Measurements from ENCODE around the gene SETD3.

SETD3 gene

GRCh38 chr14:99436247-99437180 lies 44.1 kb downstream of the SETD3 start:
- H3K36me3 ChIP-seq (ENCODE audit: control insufficient read depth, insufficient read depth, low read length) = peaks cover 53% of the 10 kb centered on the region
- WGBS, 2 experiments (ENCODE audit: insufficient coverage in 2 of 2) = 90 to 96% methylated on average over 7 of the region's 14 CpGs
- H3K9me3 ChIP-seq (ENCODE audit: control insufficient read depth, low read length) = no peaks in the 10 kb centered on the region
- H3K4me3 ChIP-seq (ENCODE audit: extremely low read depth, insufficient read depth, low read length, poor library complexity, severe bottlenecking) = no peak overlapping the region
- H3K27ac ChIP-seq (ENCODE audit: low read depth, low read length, severe bottlenecking) = no peak overlapping the region
- no peaks in the 10 kb centered on the region for H3K4me1 ChIP-seq (ENCODE audit: control insufficient read depth, insufficient read depth, low read length, poor library complexity, severe bottlenecking)

- Histone ChIP-seq H3K9me3 (ENCODE audit: control insufficient read depth, low read length) (no peaks in the 10 kb centered on the region), H3K4me1 (ENCODE audit: control insufficient read depth, insufficient read depth, low read length, poor library complexity, severe bottlenecking) (no peaks in the 10 kb centered on the region), H3K36me3 (ENCODE audit: control insufficient read depth, insufficient read depth, low read length) (peaks cover 57% of the 10 kb centered on the region), H3K4me3 (ENCODE audit: extremely low read depth, insufficient read depth, low read length, poor library complexity, severe bottlenecking) (no peak overlapping the region), H3K27ac (ENCODE audit: low read depth, low read length, severe bottlenecking) (no peak overlapping the region)
- 84 to 89% methylated on average over 4 of the region's 4 CpGs for WGBS, 2 experiments (ENCODE audit: insufficient coverage in 2 of 2)
These were observed 45.3 kb downstream of the SETD3 start for GRCh38 chr14:99435327-99435726.

- peaks cover 9% of the 10 kb centered on the region for H3K4me1 ChIP-seq (ENCODE audit: control insufficient read depth, insufficient read depth, low read length, poor library complexity, severe bottlenecking)
- peaks cover 65% of the 10 kb centered on the region for H3K36me3 ChIP-seq (ENCODE audit: control insufficient read depth, insufficient read depth, low read length)
- H3K27ac ChIP-seq (ENCODE audit: low read depth, low read length, severe bottlenecking) = no peak overlapping the region
- H3K4me3 ChIP-seq (ENCODE audit: extremely low read depth, insufficient read depth, low read length, poor library complexity, severe bottlenecking) = no peak overlapping the region
- H3K9me3 ChIP-seq (ENCODE audit: control insufficient read depth, low read length) = peaks cover 8% of the 10 kb centered on the region
- WGBS, 2 experiments (ENCODE audit: insufficient coverage in 2 of 2) = 50 to 80% methylated on average over 1 of the region's 1 CpG
These were observed 48.2 kb downstream of the SETD3 start for GRCh38 chr14:99432485-99432884.

- Histone ChIP-seq H3K9me3 (ENCODE audit: control insufficient read depth, low read length) (peaks cover 8% of the 10 kb centered on the region), H3K27ac (ENCODE audit: low read depth, low read length, severe bottlenecking) (no peak overlapping the region), H3K36me3 (ENCODE audit: control insufficient read depth, insufficient read depth, low read length) (peaks cover 65% of the 10 kb centered on the region), H3K4me3 (ENCODE audit: extremely low read depth, insufficient read depth, low read length, poor library complexity, severe bottlenecking) (no peak overlapping the region), H3K4me1 (ENCODE audit: control insufficient read depth, insufficient read depth, low read length, poor library complexity, severe bottlenecking) (peaks cover 14% of the 10 kb centered on the region)
- 94% methylated on average over 2 of the region's 3 CpGs; no CpG with 5 or more reads in 1 of the 2 experiments for WGBS, 2 experiments (ENCODE audit: insufficient coverage in 2 of 2)
These were observed 48.7 kb downstream of the SETD3 start for GRCh38 chr14:99431986-99432385.

- H3K4me1 ChIP-seq (ENCODE audit: control insufficient read depth, insufficient read depth, low read length, poor library complexity, severe bottlenecking) = peaks cover 23% of the 10 kb centered on the region
- H3K27ac ChIP-seq (ENCODE audit: low read depth, low read length, severe bottlenecking) = no peak overlapping the region
- no peak overlapping the region for H3K4me3 ChIP-seq (ENCODE audit: extremely low read depth, insufficient read depth, low read length, poor library complexity, severe bottlenecking)
- peaks cover 58% of the 10 kb centered on the region for H3K36me3 ChIP-seq (ENCODE audit: control insufficient read depth, insufficient read depth, low read length)
- peaks cover 8% of the 10 kb centered on the region for H3K9me3 ChIP-seq (ENCODE audit: control insufficient read depth, low read length)
- 50 to 82% methylated on average over 2 to 5 of the region's 7 CpGs for WGBS, 2 experiments (ENCODE audit: insufficient coverage in 2 of 2)
These were observed 50.2 kb downstream of the SETD3 start for GRCh38 chr14:99430491-99430890.

- peaks cover 33% of the 10 kb centered on the region for H3K4me1 ChIP-seq (ENCODE audit: control insufficient read depth, insufficient read depth, low read length, poor library complexity, severe bottlenecking)
- H3K9me3 ChIP-seq (ENCODE audit: control insufficient read depth, low read length) = peaks cover 8% of the 10 kb centered on the region
- peaks cover 45% of the 10 kb centered on the region for H3K36me3 ChIP-seq (ENCODE audit: control insufficient read depth, insufficient read depth, low read length)
- 65 to 67% methylated on average over 8 to 11 of the region's 11 CpGs for WGBS, 2 experiments (ENCODE audit: insufficient coverage in 2 of 2)
- no peak overlapping the region for H3K4me3 ChIP-seq (ENCODE audit: extremely low read depth, insufficient read depth, low read length, poor library complexity, severe bottlenecking)
- H3K27ac ChIP-seq (ENCODE audit: low read depth, low read length, severe bottlenecking) = peak overlapping the region; percentile 71
These were observed 52.9 kb downstream of the SETD3 start for GRCh38 chr14:99427632-99428300.

- Histone ChIP-seq H3K4me3 (ENCODE audit: extremely low read depth, insufficient read depth, low read length, poor library complexity, severe bottlenecking) (no peak overlapping the region), H3K4me1 (ENCODE audit: control insufficient read depth, insufficient read depth, low read length, poor library complexity, severe bottlenecking) (peaks cover 33% of the 10 kb centered on the region), H3K9me3 (ENCODE audit: control insufficient read depth, low read length) (peaks cover 8% of the 10 kb centered on the region), H3K27ac (ENCODE audit: low read depth, low read length, severe bottlenecking) (no peak overlapping the region), H3K36me3 (ENCODE audit: control insufficient read depth, insufficient read depth, low read length) (peaks cover 39% of the 10 kb centered on the region)
- WGBS, 2 experiments (ENCODE audit: insufficient coverage in 2 of 2) = 94 to 97% methylated on average over 11 to 12 of the region's 12 CpGs
These were observed 53.8 kb downstream of the SETD3 start for GRCh38 chr14:99426813-99427346.

GRCh38 chr14:99426265-99426664 lies 54.4 kb downstream of the SETD3 start:
- 93 to 100% methylated on average over 2 to 3 of the region's 3 CpGs for WGBS, 2 experiments (ENCODE audit: insufficient coverage in 2 of 2)
- H3K4me3 ChIP-seq (ENCODE audit: extremely low read depth, insufficient read depth, low read length, poor library complexity, severe bottlenecking) = no peak overlapping the region
- H3K9me3 ChIP-seq (ENCODE audit: control insufficient read depth, low read length) = peaks cover 8% of the 10 kb centered on the region
- no peak overlapping the region for H3K27ac ChIP-seq (ENCODE audit: low read depth, low read length, severe bottlenecking)
- peaks cover 39% of the 10 kb centered on the region for H3K36me3 ChIP-seq (ENCODE audit: control insufficient read depth, insufficient read depth, low read length)
- peaks cover 33% of the 10 kb centered on the region for H3K4me1 ChIP-seq (ENCODE audit: control insufficient read depth, insufficient read depth, low read length, poor library complexity, severe bottlenecking)

- H3K4me3 ChIP-seq (ENCODE audit: extremely low read depth, insufficient read depth, low read length, poor library complexity, severe bottlenecking) = no peak overlapping the region
- WGBS, 2 experiments (ENCODE audit: insufficient coverage in 2 of 2) = 97 to 98% methylated on average over 11 of the region's 11 CpGs
- H3K36me3 ChIP-seq (ENCODE audit: control insufficient read depth, insufficient read depth, low read length) = peaks cover 32% of the 10 kb centered on the region
- peaks cover 33% of the 10 kb centered on the region for H3K4me1 ChIP-seq (ENCODE audit: control insufficient read depth, insufficient read depth, low read length, poor library complexity, severe bottlenecking)
- H3K9me3 ChIP-seq (ENCODE audit: control insufficient read depth, low read length) = peaks cover 8% of the 10 kb centered on the region
- H3K27ac ChIP-seq (ENCODE audit: low read depth, low read length, severe bottlenecking) = no peak overlapping the region
These were observed 55.4 kb downstream of the SETD3 start for GRCh38 chr14:99425272-99425681.

- Histone ChIP-seq H3K27ac (ENCODE audit: low read depth, low read length, severe bottlenecking) (peak overlapping the region; percentile 63), H3K9me3 (ENCODE audit: control insufficient read depth, low read length) (peaks cover 8% of the 10 kb centered on the region), H3K4me3 (ENCODE audit: extremely low read depth, insufficient read depth, low read length, poor library complexity, severe bottlenecking) (no peak overlapping the region), H3K36me3 (ENCODE audit: control insufficient read depth, insufficient read depth, low read length) (peaks cover 23% of the 10 kb centered on the region), H3K4me1 (ENCODE audit: control insufficient read depth, insufficient read depth, low read length, poor library complexity, severe bottlenecking) (peaks cover 33% of the 10 kb centered on the region)
- WGBS, 2 experiments (ENCODE audit: insufficient coverage in 2 of 2) = 61 to 66% methylated on average over 5 of the region's 5 CpGs
These were observed 56.3 kb downstream of the SETD3 start for GRCh38 chr14:99424306-99424877.

All from mesodermal cell (in vitro differentiated cells).